ENCODE results near the gene ASTE1.

Gene ASTE1

DNA sequence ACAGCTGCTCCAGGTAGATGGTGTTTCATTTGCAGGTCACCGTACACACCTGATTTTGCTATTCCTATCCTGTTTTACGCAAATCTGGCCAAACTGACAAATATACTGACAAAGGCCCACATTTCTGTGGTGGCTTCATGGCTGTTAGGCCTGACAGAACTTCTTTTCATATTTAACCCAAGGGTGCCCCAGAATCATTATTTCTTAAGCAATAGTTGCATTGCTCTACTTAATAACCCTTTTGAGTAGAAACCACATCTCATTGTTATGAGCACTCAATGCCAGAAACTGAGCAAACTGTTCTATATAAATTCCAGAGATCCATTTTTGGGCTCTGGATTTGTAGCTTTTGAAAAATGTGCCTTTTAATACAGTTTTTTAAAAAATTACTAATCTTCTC is 19.4 kb downstream of the ASTE1 start:
- H3K27ac ChIP-seq = no peak overlapping the region
- TF ChIP-seq CTCF (IDR thresholded peaks at IDR 0.05) (no peak), ZFX (IDR thresholded peaks at IDR 0.05; ENCODE audit: borderline replicate concordance) (no peak)

- TF ChIP-seq CTCF (IDR thresholded peaks at IDR 0.05) (no peak), ZFX (IDR thresholded peaks at IDR 0.05; ENCODE audit: borderline replicate concordance) (no peak)
- no peak overlapping the region for H3K27ac ChIP-seq
Observed at GRCh38 chr3:131004603-131005002, 22.0 kb downstream of the ASTE1 start.

DNA sequence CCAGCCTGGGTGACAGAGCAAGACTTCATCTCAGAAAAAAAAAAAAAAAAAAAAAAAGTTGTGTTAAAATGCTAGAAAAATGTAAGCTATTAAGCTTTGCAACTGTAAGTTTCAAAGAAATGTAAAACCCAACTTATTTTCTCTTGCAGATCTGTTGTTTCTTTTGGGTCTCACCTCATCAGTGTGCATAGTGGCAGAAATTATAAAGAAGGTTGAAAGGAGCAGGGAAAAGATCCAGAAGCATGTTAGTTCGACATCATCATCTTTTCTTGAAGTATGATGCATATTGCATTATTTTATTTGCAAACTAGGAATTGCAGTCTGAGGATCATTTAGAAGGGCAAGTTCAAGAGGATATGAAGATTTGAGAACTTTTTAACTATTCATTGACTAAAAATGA is 25.6 kb downstream of the ASTE1 start:
- H3K27ac ChIP-seq = no peak overlapping the region
- TF ChIP-seq CTCF (IDR thresholded peaks at IDR 0.05) = no peak
- no peak for TF ChIP-seq ZFX (IDR thresholded peaks at IDR 0.05; ENCODE audit: borderline replicate concordance)

DNA sequence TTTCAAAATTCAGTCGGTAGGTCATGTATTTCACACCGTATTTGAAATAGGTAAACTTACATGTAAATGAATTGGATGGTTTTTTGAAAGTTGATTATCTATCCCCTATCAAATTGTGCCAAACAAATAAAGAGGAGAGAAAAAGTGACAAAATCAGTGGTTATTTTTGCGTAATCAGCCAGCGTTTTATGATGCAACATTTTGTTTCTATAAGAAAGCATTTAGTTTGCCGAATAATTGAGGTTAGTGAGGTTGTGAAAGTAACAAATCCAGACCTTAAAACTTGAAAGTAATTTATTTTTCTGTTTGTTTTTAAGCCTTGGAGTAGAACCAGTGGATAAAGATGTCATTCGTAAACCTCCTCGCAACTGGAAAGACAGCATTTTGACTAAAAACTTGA is 29.3 kb downstream of the ASTE1 start:
- no peak overlapping the region for H3K27ac ChIP-seq
- no peak for TF ChIP-seq CTCF (IDR thresholded peaks at IDR 0.05)
- TF ChIP-seq ZFX (IDR thresholded peaks at IDR 0.05; ENCODE audit: borderline replicate concordance) = no peak

DNA sequence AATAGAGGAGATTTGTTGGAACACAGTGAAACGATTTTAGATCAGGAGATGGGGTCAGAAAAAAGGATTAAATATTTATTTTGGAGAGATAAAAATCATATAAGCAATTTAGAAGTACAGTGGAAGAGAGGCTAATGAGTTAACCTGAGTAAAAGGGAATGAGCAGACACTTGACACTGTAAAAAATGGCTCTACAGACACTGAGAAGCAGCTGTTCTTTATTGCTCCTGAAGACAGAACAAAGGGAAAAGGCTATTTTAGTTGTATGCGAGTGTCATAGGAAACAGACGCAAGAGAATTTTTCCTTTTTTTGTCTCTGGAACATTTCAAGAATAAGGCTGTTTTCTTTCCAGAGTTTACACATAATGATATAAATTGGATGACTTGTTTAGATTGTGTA is 34.3 kb downstream of the ASTE1 start:
- TF ChIP-seq CTCF (IDR thresholded peaks at IDR 0.05) (no peak), ZFX (IDR thresholded peaks at IDR 0.05; ENCODE audit: borderline replicate concordance) (no peak)
- no peak overlapping the region for H3K27ac ChIP-seq

GRCh38 chr3:130991126-130991525 is 35.5 kb downstream of the ASTE1 start:
- no peak overlapping the region for H3K27ac ChIP-seq
- no peak for TF ChIP-seq CTCF (IDR thresholded peaks at IDR 0.05)
- TF ChIP-seq ZFX (IDR thresholded peaks at IDR 0.05; ENCODE audit: borderline replicate concordance) = no peak

- H3K27ac ChIP-seq = no peak overlapping the region
- TF ChIP-seq ZFX (IDR thresholded peaks at IDR 0.05; ENCODE audit: borderline replicate concordance) (no peak), CTCF (IDR thresholded peaks at IDR 0.05) (no peak)
Observed at GRCh38 chr3:130990282-130990681, 36.3 kb downstream of the ASTE1 start.
